HG03135 (cell line): ENCODE results near the gene RYK.

ENCODE experiments used
- ATAC-seq: cut with Tn5 transposase; IDR thresholded peaks from one replicate; pipeline ENCODE4 v1.9.1; 2021; ENCODE audit warnings: mild to moderate bottlenecking, moderate library complexity; ENCODE audit not compliant: unreplicated experiment

Gene RYK

DNA sequence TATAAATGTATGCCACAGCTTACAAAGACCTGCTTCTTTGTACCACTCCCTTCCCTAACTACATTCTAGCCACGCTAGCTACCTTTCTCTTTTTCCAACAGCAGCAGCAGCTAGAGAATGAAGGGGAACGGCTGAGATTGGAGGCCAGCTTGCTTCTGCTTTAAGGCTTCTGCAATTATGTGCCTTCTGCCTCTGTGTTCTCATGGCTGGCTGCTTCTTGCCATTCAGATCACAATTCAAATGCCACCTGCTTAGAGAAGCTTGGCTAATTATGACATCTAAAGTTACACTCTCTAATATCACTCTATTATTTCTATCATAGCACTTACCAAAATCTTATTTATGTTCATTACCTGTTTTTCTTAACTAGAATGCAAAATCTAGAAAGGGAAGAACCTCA lies 95.2 kb downstream of the RYK start:
- no peak for ATAC-seq

DNA sequence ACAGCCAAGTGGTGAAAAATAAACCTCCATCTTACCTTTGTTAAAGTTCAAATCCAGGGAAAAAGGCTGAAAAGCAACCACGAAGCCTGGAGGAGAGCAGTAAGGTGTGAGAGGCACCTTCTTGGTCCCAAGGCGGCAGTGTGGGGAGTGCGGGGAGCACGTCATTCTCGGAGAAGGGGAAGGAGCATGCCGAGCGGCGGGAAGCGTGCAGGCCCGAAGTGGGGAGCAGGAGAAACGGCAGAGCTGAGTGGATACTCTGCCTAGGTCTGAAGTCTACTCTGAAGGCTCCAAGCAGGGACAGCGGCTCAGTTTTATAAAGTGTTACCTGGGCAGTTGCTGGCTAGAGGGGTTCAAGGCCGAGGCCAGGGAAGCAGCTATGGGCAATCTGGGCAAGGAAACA lies 96.9 kb downstream of the RYK start:
- no peak for ATAC-seq

DNA sequence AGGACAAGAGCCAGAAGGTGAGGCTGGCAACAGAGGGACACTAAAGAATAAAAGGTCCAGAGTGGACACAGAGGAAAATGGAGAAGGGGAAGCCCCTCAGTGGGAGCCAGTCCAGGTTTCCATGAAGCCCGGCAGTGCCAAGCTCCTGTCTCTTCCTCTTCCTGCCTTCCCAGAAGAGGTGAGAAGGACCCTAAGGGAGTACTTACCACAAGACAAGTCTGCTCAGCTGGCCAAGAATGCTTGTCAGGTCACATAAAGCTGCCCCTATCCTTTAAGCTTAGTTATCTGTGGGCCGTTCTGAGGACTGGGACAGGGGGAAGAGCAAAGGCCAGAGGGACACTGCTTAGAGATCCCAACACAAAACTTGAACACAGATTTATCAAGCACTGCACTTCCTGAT lies 100.2 kb downstream of the RYK start:
- no peak for ATAC-seq

DNA sequence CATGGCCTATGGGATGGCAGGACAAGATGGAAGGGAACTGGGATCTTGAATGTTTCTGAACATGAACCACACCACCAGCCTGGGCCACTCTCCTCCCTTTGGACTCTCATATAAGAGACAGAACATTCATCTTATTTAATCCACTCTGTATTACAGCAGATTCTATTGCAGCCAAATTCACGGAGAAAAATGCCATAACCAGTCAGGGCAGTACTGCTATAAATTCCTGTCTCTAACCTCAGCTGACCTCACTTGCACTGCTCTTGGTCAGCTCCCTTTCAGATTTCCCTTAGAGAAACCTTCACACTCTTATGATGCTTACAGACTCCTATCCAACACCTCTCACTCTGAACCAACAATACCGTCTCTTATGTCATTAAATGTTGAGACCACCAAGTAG lies 101.4 kb downstream of the RYK start:
- ATAC-seq: no peak

DNA sequence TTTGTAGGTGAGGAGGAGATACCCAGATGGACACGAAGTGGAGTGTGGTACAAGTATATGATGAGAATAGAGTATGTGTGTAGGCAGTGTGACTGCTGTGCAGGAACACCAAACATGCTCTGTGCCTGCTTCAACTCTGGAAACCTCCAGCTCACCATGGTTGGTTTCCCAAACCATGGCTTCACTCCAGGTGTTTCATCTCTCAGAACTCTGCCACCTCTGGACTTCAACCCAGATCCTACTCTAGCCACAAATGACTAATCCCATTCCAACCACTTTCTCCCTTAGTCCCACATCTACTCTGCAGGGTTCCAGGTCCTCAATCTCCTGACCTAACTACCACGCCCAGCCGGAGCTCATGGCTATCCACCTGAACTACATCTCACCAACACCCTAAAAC lies 102.1 kb downstream of the RYK start:
- ATAC-seq: no peak

DNA sequence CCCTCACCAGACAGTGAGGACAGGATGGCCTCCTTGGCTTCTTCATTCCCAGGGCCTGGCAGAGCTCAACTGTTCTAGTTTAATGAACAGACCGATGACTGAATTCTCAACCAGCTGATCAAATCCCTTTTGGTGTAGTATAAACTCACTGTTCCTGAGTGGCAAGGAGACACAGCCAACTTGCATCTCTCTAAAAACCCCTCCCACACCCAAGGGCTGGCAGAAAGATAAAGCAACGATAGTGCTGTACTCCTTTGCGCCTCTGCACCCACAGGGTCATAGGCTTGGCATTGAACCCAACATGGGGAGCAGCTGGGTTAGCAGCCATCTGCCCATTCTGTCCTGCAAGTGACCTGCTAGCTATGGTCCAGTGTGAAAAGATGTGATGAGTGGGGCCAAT lies 103.2 kb downstream of the RYK start:
- ATAC-seq: no peak

DNA sequence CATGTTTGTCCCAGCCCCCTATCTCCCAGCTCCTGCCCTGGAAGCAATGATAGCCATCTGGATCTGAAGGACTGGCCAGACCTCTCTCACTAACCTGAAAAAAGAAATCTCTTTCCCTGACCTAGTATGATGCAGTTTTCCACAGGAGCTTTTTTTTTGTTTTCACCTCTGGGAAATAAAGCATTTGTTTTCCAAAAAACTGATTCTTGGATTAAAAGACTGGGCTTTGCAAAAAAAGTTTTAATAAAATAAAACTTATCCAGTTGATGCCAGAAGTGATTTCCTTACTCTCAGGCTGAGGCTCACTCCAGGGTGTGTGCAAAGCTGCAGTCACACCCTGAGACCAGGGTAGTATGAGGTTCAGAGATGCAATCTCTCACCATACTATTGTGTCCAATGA lies 104.0 kb downstream of the RYK start:
- no peak for ATAC-seq

DNA sequence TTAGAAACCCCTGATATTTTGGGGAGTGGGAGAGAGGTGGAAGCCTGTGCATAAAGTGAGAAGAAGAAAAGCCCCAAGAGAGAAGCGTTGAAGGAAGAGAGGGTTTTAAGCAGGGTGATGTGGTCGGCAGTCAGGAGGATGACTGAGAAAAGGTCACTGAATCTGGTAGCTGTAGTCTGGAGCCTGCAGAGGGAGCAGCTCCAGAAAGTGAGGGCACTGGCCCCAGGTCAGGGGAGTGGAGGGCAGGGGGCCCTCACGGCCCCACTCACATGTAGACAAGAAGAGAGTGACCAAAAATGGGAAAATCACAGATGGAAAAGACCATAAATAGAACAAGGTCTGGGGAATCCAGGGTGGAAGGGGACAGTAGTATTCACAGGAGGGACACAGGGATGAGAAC lies 105.5 kb downstream of the RYK start:
- no peak for ATAC-seq

DNA sequence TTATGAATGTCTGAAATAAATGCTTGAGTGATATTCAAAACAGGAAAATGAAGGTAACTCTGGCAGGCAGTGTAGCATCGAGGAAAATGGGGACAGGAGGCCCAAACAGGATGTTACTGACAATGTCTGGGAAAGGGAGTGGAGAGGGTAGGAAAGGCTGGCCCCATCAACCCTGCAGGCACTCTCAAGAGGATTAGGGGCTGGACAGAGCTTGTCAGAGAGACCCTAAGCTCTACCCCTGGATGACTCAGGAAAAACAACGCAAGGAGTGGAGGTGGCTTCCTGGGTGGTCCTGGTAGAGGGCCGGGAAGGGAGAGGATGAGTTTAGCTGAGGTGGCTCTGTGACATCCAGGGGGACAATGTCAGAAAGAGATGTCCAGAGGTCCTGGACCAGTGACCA lies 106.0 kb downstream of the RYK start:
- ATAC-seq: no peak

DNA sequence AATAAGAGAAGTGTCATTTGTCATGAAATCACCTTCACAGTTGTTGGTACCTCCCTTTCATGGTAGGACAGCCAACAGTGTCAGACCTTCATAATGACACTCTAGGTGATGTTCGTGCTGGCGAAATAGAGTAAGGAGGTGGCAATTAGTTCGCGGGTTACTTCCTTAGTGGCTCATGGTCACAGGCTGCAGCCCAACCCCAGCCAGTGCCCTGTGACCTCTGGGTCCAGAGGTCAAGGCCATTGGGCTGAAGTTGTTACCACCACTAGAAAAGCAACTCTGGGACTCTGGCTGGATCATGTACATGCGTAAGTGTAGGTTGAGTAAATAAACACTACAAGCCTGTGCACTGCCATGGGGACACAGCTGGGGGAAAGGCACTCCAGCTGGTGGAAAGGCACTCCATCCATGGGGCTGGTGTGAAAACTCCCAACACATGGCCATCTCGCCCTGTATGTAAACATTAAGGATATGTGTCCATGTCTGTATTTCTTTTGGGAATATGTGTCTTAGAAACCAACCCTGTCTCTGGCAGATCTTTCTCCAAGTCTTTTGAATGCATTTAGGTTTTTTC lies 106.7 kb downstream of the RYK start:
- ATAC-seq: no peak

DNA sequence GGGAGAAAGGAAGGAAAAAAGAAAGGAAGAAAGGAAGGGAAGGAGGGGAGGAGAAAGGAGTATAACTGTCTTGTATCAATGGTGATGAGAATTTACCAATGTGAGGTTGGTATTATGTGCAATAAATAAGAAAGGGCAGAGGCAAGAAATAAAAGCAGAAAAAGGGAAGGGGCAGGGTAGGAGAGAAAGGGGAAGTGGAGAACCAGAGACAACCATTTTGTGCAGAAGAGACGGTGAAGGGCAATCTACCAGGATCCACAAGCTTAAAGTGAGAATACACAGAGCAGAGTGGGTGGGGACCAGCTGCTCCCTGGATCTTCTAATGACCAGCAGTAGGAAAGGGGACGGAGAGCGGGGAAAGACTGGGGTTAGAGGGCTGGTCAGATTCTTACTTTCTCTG lies 114.1 kb downstream of the RYK start:
- ATAC-seq: no peak

DNA sequence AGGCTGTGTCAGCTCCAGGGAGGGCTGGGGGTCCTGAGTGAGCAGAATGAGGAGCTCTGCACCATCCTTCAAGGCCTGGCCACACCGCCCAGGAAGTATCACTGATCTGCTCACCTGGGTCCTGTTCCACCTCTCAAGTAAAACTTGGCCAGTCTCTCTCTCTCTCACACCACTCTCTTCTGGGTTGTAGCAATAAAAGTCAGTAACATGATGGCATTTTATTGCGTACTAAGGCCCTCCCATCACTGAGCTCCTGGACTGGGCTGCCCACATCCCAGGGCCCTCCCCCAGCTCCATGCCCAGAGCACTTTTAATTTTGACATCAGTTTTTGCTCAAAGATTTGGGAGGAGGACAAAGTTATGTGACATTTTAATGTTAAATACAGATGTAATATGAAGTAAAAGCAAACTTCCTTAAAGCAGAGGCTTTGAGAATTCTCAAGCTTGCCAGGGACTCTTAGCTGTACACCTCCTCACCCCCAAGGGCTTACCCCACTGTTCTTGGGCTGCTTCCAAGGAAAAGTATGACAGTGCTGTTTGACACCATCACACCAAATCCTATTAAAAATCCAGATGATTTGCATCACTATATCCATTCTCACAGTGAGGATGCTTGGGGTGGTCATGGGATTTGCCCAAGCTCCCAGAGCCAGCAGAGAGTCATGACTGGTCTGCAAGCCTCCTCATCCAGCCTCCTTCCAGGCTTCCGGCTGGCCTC lies 115.8 kb downstream of the RYK start:
- no peak for ATAC-seq

DNA sequence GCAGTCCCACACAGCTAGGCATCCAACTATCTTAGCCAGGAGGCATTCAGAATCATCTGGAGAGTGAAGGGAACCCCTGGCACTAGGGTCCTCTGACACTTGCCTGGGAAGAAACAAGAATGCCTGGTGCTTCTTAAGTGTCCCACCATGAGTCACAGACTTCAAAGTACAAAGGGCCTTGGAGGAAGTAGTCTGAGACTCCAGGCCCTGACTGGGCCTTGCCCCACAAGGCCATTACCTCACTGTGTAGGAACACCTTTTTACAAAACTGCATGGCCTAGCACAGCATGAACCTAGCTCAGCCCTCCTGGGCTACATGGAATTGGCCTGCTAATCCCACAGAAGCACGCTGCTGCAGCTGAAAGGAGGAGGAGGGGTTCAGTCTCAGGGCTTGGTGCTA lies 116.4 kb downstream of the RYK start:
- no peak for ATAC-seq

DNA sequence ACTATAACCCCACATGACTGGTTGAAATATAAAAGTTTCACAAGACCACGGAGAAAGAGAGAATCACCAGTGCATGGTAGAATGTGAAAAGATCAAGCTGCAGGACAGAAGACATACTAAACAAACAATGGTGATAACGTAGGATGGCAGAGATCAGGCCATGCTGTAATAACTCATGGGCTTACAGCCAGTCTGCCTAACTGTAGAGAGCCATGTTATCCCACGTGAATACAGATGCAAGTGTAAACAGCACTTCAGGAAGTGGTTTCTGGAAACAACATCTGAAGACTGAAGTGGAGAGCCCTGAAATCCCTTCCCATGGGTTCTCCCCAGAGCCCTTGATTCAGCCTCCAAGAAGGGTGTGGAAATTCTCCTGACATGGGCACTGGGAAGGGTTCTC lies 117.7 kb downstream of the RYK start:
- ATAC-seq: no peak

DNA sequence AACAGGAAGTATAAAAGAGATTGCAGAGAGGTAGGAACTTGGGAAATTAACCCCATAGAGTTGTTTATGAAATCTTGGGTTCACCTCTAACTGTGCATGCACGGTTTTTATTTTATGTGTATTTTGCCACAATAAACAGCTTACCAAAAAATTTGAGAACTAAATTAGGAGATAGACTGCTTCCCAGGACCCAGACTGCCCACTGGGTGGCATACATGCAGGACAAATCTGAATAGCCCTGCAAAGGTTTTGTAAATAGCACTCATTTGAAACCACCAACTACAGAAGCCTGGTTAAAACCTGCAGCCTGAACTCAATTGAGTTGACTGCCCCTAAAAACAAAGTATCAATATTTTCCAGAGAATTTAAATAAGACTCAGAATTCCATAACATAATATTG lies 124.5 kb downstream of the RYK start:
- ATAC-seq: no peak

DNA sequence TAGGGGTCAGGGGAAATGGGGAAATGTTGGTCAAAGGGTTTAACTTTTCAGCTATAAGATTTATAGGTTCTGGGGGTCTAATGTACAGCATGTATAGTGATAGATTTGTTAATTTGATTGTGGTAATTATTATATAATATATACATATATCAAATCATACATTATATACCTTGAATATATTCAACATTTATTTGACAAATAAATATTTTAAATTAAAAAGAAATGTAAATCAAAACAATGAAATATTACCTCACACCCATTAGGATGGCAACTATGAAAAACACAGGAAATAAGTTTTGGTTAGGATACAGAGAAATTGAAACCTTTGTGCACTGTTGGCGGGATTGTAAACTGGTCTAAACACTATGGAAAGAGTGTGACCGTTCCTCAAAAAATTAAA lies 135.9 kb downstream of the RYK start:
- ATAC-seq: no peak

DNA sequence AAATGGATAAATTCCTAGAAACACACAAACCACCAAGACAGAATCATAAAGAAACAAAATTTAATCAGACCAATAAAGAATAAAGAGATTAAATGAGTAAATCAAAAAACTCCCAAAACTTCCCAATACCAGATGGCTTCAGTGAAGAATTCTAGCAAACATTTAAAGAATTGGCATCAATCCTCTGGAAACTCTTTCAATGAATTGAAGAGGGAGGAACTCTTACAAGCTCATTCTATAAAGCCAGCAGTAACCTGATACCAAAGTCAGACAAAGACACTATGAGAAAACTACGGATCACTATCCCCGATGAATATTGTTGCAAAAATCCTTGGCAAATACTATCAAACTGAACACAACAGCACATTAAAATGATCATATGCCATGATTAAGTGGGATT lies 139.0 kb downstream of the RYK start:
- no peak for ATAC-seq

DNA sequence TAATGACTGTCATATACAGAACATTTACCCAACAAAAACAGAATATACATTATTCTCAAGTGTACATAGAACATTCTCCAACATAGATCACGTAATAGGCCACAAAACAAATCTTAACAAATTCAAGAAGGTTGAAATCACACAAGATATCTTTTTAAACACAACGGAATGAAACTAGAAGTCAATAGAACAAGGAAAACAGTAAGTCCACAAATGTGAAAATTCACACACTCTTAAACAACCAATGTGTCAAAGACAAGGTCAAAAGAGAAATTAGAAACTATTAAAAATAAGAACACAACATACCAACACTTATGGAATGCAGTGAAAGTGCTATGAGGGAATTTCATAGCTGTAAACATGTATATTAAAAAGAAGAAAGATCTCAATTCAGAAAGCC lies 139.7 kb downstream of the RYK start:
- no peak for ATAC-seq
